ENCODE data around the gene SLC25A45. TPM values are rescaled to one million over a fixed set of nuclear protein-coding genes. Genes with fewer than 3 reads are reported as not detected.
A peak's percentile ranks its signal among the peaks of the same experiment; 100 is the strongest.

The SLC25A45 gene
- total and polyA plus RNA-seq, 2 donors (not counting 1 experiment from before 2014, with no cell fraction given) = 16.4 to 80.6 TPM

- H3K27ac Mint-ChIP-seq = peak overlapping the region; percentile 1
- Histone ChIP-seq H3K79me2 (ENCODE audit: control insufficient read depth, insufficient read depth, low read length) (peaks cover 30% of the 10 kb centered on the region), H3K4me3 (ENCODE audit: control extremely low read depth in 1 of 5, extremely low read depth in 1 of 5, insufficient read depth in 1 of 5, low read depth in 2 of 5, low read length in 4 of 5) (no peak overlapping the region), H3K9ac (ENCODE audit: low read length) (no peak overlapping the region), H3K4me2 (replicated peaks; ENCODE audit: low read depth, low read length, poor library complexity, severe bottlenecking) (no peak overlapping the region), H2AFZ (ENCODE audit: insufficient read depth, low read depth, low read length, poor library complexity, severe bottlenecking) (no peak overlapping the region), H3K36me3 (replicated peaks in 1 of 2; ENCODE audit: control extremely low read depth in 1 of 2, control insufficient read depth in 1 of 2, extremely low read depth in 1 of 2, insufficient read depth in 2 of 2, low read length in 1 of 2) (peaks cover 0 to 76% of the 10 kb centered on the region in 2 experiments), H3K4me1 (ENCODE audit: control insufficient read depth in 2 of 2, insufficient read depth in 2 of 2, low read length in 2 of 2) (no peaks in the 10 kb centered on the region), H3K27me3 (replicated peaks in 1 of 4; ENCODE audit: control extremely low read depth in 1 of 4, control insufficient read depth in 3 of 4, insufficient read depth in 4 of 4, low read length in 3 of 4) (no peaks in the 10 kb centered on the region), H4K20me1 (ENCODE audit: control insufficient read depth, insufficient read depth, low read length, poor library complexity, severe bottlenecking) (peaks cover 16% of the 10 kb centered on the region), H3K9me3 (ENCODE audit: control extremely low read depth in 1 of 3, control insufficient read depth in 2 of 3, insufficient read depth in 1 of 3, low read length in 2 of 3) (no peaks in the 10 kb centered on the region), H3K27ac (ENCODE audit: low read length in 2 of 2) (no peak overlapping the region)
- H3K4me1 Mint-ChIP-seq = peaks cover 6% of the 10 kb centered on the region
- CTCF ChIA-PET = no interaction called here
- intact Hi-C loops (cut with micrococcal nuclease) = no loop called here
- 94% methylated on average over 38 of the region's 38 CpGs for WGBS (ENCODE audit: insufficient coverage)
- DNase-seq (no peak), ATAC-seq (ENCODE audit: low read depth) (no peak)
- POLR2A ChIA-PET = interaction anchor here (0.6 to 0.8 kb wide), 2 partner anchors 10 to 122 kb away, joined by 3 to 9 read pairs; partner anchors contain the start of gene FRMD8
- no peaks in the 10 kb centered on the region for H3K27me3 Mint-ChIP-seq
- no peaks in the 10 kb centered on the region for H3K9me3 Mint-ChIP-seq (ENCODE audit: insufficient read depth)
- H3K4me3 Mint-ChIP-seq = no peak overlapping the region
- TF ChIP-seq CTCF (IDR thresholded peaks at IDR 0.05) = no peak
- TF ChIP-seq EZH2 (IDR thresholded peaks at IDR 0.05; ENCODE audit: borderline replicate concordance, insufficient read depth, low read depth, low read length, poor library complexity, severe bottlenecking) = no peak
Observed at GRCh38 chr11:65396769-65397745, 14.6 kb upstream of the SLC25A45 start.

All from B cell (primary cell).